ENCODE data around the gene NUAK1.
"Not testable (repeated sequence)": the region's sequence is repeated elsewhere in the genome, so short reads cannot be mapped to it uniquely, and the experiment has no call there.

NUAK1 gene

GRCh38 chr12:106033161-106033675 is 105.5 kb downstream of the NUAK1 start:
- DNase-seq (ENCODE audit: low read depth in 2 of 2): no peak

GRCh38 chr12:106032623-106032925 is 106.2 kb downstream of the NUAK1 start:
- no peak for DNase-seq (ENCODE audit: low read depth in 2 of 2)

GRCh38 chr12:106031761-106032622 is 106.8 kb downstream of the NUAK1 start:
- no peak for DNase-seq (ENCODE audit: low read depth in 2 of 2)

GRCh38 chr12:106030210-106031071 is 108.3 kb downstream of the NUAK1 start:
- DNase-seq (ENCODE audit: low read depth in 2 of 2): peak; percentile 91 to 92

GRCh38 chr12:106029532-106029931 is 109.2 kb downstream of the NUAK1 start:
- DNase-seq (ENCODE audit: low read depth in 2 of 2): no peak

- DNase-seq (ENCODE audit: low read depth in 2 of 2): no peak
Measured at GRCh38 chr12:106027911-106028310, 110.8 kb downstream of the NUAK1 start.

GRCh38 chr12:106027286-106027685 is 111.5 kb downstream of the NUAK1 start:
- DNase-seq (ENCODE audit: low read depth in 2 of 2): no peak

- no peak for DNase-seq (ENCODE audit: low read depth in 2 of 2)
Measured at GRCh38 chr12:106025129-106025528, 113.6 kb downstream of the NUAK1 start.

- DNase-seq (ENCODE audit: low read depth in 2 of 2): no peak
Measured at GRCh38 chr12:106023039-106023438, 115.7 kb downstream of the NUAK1 start.

- DNase-seq (ENCODE audit: low read depth in 2 of 2): no peak
Measured at GRCh38 chr12:106022568-106023012, 116.2 kb downstream of the NUAK1 start.

- no peak for DNase-seq (ENCODE audit: low read depth in 2 of 2)
Measured at GRCh38 chr12:106021516-106021915, 117.2 kb downstream of the NUAK1 start.

- no peak for DNase-seq (ENCODE audit: low read depth in 2 of 2)
Measured at GRCh38 chr12:106020736-106021135, 118.0 kb downstream of the NUAK1 start.

- DNase-seq (ENCODE audit: low read depth in 2 of 2): no peak
Measured at GRCh38 chr12:106019144-106019543, 119.6 kb downstream of the NUAK1 start.

GRCh38 chr12:106018286-106018685 is 120.5 kb downstream of the NUAK1 start:
- no peak for DNase-seq (ENCODE audit: low read depth in 2 of 2)

GRCh38 chr12:106016601-106017278 is 122.0 kb downstream of the NUAK1 start:
- not testable (repeated sequence) for DNase-seq (ENCODE audit: low read depth in 2 of 2)

- DNase-seq (ENCODE audit: low read depth in 2 of 2): no peak
Measured at GRCh38 chr12:106015646-106016045, 123.1 kb downstream of the NUAK1 start.

- DNase-seq (ENCODE audit: low read depth in 2 of 2): no peak
Measured at GRCh38 chr12:106013941-106014340, 124.8 kb downstream of the NUAK1 start.

Measured in fibroblast of skin of left biceps (primary cell).